ENCODE data around the gene UNC93A. TPM values are rescaled to one million over a fixed set of nuclear protein-coding genes. Genes with fewer than 3 reads are reported as not detected.

UNC93A gene
- total RNA-seq, 6 donors from 2014 or later, result not detected

GRCh38 chr6:167323111-167323510, 32.0 kb downstream of the UNC93A start:
- no peak for DNase-seq
- WGBS, 2 donors, result 82 to 92% methylated on average over 7 of the region's 7 CpGs
- Histone ChIP-seq H3K27ac (no peak overlapping the region), H3K4me1 (no peaks in the 10 kb centered on the region), H3K4me3 (no peak overlapping the region), H3K36me3 (no peaks in the 10 kb centered on the region), H3K9me3 (no peaks in the 10 kb centered on the region), H3K27me3 (no peaks in the 10 kb centered on the region)
- no peak for TF ChIP-seq POLR2A (IDR thresholded peaks at IDR 0.05)
- TF ChIP-seq POLR2AphosphoS5 (IDR thresholded peaks at IDR 0.05), result no peak
- TF ChIP-seq CTCF (IDR thresholded peaks at IDR 0.05), result no peak
- no peak for TF ChIP-seq EP300 (IDR thresholded peaks at IDR 0.05)
- no peak for ATAC-seq (ENCODE audit: low FRiP score in 2 of 2)

- H3K27ac ChIP-seq, result no peak overlapping the region
- no peaks in the 10 kb centered on the region for H3K27me3 ChIP-seq
- DNase-seq (no peak), ATAC-seq (ENCODE audit: low FRiP score in 2 of 2) (no peak)
- no peaks in the 10 kb centered on the region for H3K36me3 ChIP-seq
- H3K4me1 ChIP-seq, result no peaks in the 10 kb centered on the region
- no peak overlapping the region for H3K4me3 ChIP-seq
- no peak for TF ChIP-seq POLR2AphosphoS5 (IDR thresholded peaks at IDR 0.05)
- TF ChIP-seq EP300 (IDR thresholded peaks at IDR 0.05), result no peak
- TF ChIP-seq POLR2A (IDR thresholded peaks at IDR 0.05), result no peak
- TF ChIP-seq CTCF (IDR thresholded peaks at IDR 0.05), result no peak
- no peaks in the 10 kb centered on the region for H3K9me3 ChIP-seq
- 76 to 81% methylated on average over 10 of the region's 10 CpGs for whole genome bisulfite sequencing, 2 donors
These were observed 33.0 kb downstream of the UNC93A start for GRCh38 chr6:167324111-167324510.

GRCh38 chr6:167325766-167326165, 34.7 kb downstream of the UNC93A start:
- WGBS, 2 donors, result 93 to 97% methylated on average over 13 of the region's 13 CpGs
- no peak overlapping the region for H3K27ac ChIP-seq
- H3K4me1 ChIP-seq, result no peaks in the 10 kb centered on the region
- H3K4me3 ChIP-seq, result no peak overlapping the region
- H3K27me3 ChIP-seq, result no peaks in the 10 kb centered on the region
- ATAC-seq (ENCODE audit: low FRiP score in 2 of 2) (no peak), DNase-seq (no peak)
- H3K36me3 ChIP-seq, result no peaks in the 10 kb centered on the region
- no peaks in the 10 kb centered on the region for H3K9me3 ChIP-seq
- no peak for TF ChIP-seq CTCF (IDR thresholded peaks at IDR 0.05)
- no peak for TF ChIP-seq POLR2AphosphoS5 (IDR thresholded peaks at IDR 0.05)
- no peak for TF ChIP-seq POLR2A (IDR thresholded peaks at IDR 0.05)
- TF ChIP-seq EP300 (IDR thresholded peaks at IDR 0.05), result no peak

GRCh38 chr6:167327391-167327790, 36.3 kb downstream of the UNC93A start:
- no peak for ATAC-seq (ENCODE audit: low FRiP score in 2 of 2)
- Histone ChIP-seq H3K27me3 (no peaks in the 10 kb centered on the region), H3K4me3 (no peak overlapping the region), H3K9me3 (no peaks in the 10 kb centered on the region), H3K27ac (no peak overlapping the region), H3K4me1 (no peaks in the 10 kb centered on the region), H3K36me3 (no peaks in the 10 kb centered on the region)
- WGBS, 2 donors, result 75 to 76% methylated on average over 4 of the region's 4 CpGs
- no peak for DNase-seq
- TF ChIP-seq EP300 (IDR thresholded peaks at IDR 0.05), result no peak

- no peaks in the 10 kb centered on the region for H3K4me1 ChIP-seq
- no peaks in the 10 kb centered on the region for H3K36me3 ChIP-seq
- ATAC-seq (ENCODE audit: low FRiP score in 2 of 2), result no peak
- H3K4me3 ChIP-seq, result no peak overlapping the region
- TF ChIP-seq POLR2AphosphoS5 (IDR thresholded peaks at IDR 0.05), result no peak
- TF ChIP-seq CTCF (IDR thresholded peaks at IDR 0.05), result no peak
- TF ChIP-seq EP300 (IDR thresholded peaks at IDR 0.05), result no peak
- no peak for DNase-seq
- H3K9me3 ChIP-seq, result no peaks in the 10 kb centered on the region
- H3K27ac ChIP-seq, result no peak overlapping the region
- WGBS, 2 donors, result 91 to 98% methylated on average over 5 of the region's 5 CpGs
- no peaks in the 10 kb centered on the region for H3K27me3 ChIP-seq
These were observed 37.0 kb downstream of the UNC93A start for GRCh38 chr6:167328086-167328485.

Data from upper lobe of left lung (tissue), 6 donors.